Muscle layer of colon (tissue), 2 donors: ENCODE results near the gene MAP4K5.
A peak's percentile ranks its signal among the peaks of the same experiment; 100 is the strongest.
"Not testable (repeated sequence)": the region's sequence is repeated elsewhere in the genome, so short reads cannot be mapped to it uniquely, and the experiment has no call there.

Source experiments
- H3K27ac ChIP-seq: one replicate; pipeline ENCODE4 v1.7.0; 2013; ENCODE audit warnings: low read depth, mild to moderate bottlenecking, low read length, moderate library complexity
- H3K27me3 ChIP-seq, 2 donors: one replicate each; pipeline ENCODE4 v1.7.0; 2013; ENCODE audit warnings: low read length in 2 of 2, mild to moderate bottlenecking in 2 of 2; ENCODE audit not compliant: insufficient read depth in 2 of 2, control insufficient read depth in 1 of 2
- H3K36me3 ChIP-seq: one replicate; pipeline ENCODE4 v1.7.0; 2013; ENCODE audit warnings: mild to moderate bottlenecking, low read length; ENCODE audit not compliant: insufficient read depth
- H3K4me1 ChIP-seq: one replicate; pipeline ENCODE4 v1.7.0; 2013; ENCODE audit warnings: mild to moderate bottlenecking, low read length; ENCODE audit not compliant: insufficient read depth
- H3K4me3 ChIP-seq, 2 donors: one replicate each; pipeline ENCODE4 v1.7.0; 2013; ENCODE audit warnings: low read length in 2 of 2, low read depth in 1 of 2, mild to moderate bottlenecking in 1 of 2, moderate library complexity in 1 of 2
- H3K9ac ChIP-seq: one replicate; pipeline ENCODE4 v1.7.0; 2013; ENCODE audit warnings: low read length
- H3K9me3 ChIP-seq: one replicate; pipeline ENCODE4 v1.7.0; 2013; ENCODE audit warnings: mild to moderate bottlenecking, low read length
- donor health status: abdominal sarcoma.
- donor health status: Adenocarcinoma of cecum.

MAP4K5 gene

DNA sequence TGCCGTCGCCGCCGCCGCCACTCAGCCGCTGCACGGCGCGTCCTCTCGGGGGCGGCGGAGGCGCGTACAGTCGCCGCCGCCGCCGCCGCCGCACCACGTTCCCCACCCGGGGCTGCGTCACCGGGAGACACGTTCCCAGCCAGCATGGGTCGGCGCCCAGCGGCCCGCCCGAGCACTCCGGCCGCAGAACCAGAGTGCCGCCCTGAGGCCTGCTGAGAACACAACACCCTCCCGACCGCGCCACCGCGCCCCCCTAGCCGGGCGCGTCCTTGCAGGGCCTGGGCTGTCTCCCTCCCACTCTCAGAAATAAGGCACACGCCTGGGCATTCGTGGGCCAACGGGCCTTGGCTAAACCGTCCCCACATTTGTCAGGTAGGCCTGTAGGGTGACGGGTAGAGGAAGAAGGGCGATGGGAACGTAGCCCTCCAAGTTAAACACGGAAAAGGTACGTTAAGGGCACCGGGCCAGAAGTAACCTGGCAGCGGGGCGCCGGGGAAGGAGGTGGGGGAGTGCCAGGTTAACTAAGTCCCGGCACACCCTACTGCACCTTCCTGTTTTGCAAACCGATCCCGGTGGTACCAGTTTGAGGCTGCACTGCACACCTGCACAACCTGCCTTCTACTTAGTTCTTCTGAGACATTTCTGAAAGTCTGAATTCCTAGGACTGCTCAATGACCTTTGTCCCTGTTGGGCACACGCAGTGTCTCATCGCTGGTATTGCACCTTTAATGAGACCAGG lies at the start of gene MAP4K5:
MAP4K5 (minus strand) TSS at position 68 of the 739 bp plus-strand sequence. CDS start 520 bp downstream, outside the sequence.
- Histone ChIP-seq H3K9me3 (no peaks in the 10 kb centered on the region), H3K27ac (peak within 1 kb of the TSS; percentile 93), H3K4me1 (peaks cover 27% of the 10 kb centered on the region), H3K4me3 (peak within 1 kb of the TSS; percentile 79 to 87), H3K9ac (peak within 1 kb of the TSS; percentile 79), H3K36me3 (no peaks in the 10 kb centered on the region), H3K27me3 (no peaks in the 10 kb centered on the region)

DNA sequence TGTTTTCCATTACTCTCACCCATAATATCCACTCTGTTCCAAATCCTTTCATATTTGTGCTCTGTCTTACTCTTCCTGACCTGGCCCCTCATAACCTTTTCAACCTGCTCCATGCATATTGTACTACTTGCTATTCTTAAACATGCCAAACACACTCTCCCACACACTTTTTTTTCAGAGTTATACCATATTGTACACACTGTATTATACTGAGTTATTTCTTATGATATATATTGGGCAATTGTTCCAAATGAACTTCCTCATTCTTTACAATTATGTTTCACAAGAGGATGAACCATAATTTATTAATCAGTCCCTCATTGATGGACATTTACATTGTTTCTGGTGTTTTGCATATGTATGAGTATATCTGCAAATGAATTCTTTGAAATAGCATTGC lies 46.1 kb upstream of the MAP4K5 start:
- no peaks in the 10 kb centered on the region for H3K4me1 ChIP-seq
- no peak overlapping the region for H3K9ac ChIP-seq
- no peaks in the 10 kb centered on the region for H3K9me3 ChIP-seq
- H3K27me3 ChIP-seq: no peaks in the 10 kb centered on the region
- H3K27ac ChIP-seq: no peak overlapping the region
- H3K36me3 ChIP-seq: no peaks in the 10 kb centered on the region
- no peak overlapping the region for H3K4me3 ChIP-seq

DNA sequence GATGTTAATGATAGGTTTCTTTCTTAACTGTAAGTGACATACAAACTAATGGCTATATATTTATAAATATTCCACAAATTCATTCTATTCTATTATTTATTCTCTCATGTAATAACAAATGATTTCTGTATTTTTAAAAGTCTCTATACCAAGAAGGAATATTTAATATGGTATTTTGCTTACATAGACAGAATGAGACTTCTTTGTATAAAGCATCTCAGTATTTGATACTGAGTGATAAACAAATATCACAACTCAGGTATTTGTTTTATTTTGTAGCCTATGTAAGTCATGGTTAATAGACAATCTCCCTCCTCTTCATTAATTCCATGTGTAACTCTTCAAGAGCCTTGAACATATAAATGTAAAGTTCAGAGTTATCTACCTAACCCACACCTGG lies 45.6 kb upstream of the MAP4K5 start:
- no peaks in the 10 kb centered on the region for H3K4me1 ChIP-seq
- no peak overlapping the region for H3K9ac ChIP-seq
- no peaks in the 10 kb centered on the region for H3K27me3 ChIP-seq

DNA sequence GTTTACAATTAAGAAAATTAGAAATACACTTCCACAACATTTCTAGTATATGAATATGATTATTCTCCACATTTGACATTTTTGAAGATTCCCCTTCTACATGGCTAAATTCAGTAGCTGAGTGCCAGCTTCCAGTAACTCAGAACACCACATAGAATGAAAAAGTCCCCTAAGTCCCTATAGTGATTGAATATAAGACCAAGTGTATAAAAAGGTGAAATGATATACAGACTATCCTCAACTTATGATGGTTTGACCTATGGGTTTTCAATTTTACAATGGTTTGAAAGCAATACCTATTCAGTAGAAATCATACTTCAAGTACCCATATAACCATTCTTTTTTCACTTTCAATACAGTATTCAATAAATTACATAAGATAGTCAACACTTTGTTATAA lies 43.4 kb upstream of the MAP4K5 start:
- Histone ChIP-seq H3K4me1 (no peaks in the 10 kb centered on the region), H3K4me3 (no peak overlapping the region), H3K9ac (no peak overlapping the region), H3K9me3 (no peaks in the 10 kb centered on the region), H3K27ac (no peak overlapping the region), H3K36me3 (no peaks in the 10 kb centered on the region), H3K27me3 (no peaks in the 10 kb centered on the region)

More for the DNA sequence above, 45.6 kb upstream of the MAP4K5 start:
- no peak overlapping the region for H3K4me3 ChIP-seq
- H3K9me3 ChIP-seq: no peaks in the 10 kb centered on the region
- H3K36me3 ChIP-seq: no peaks in the 10 kb centered on the region
- H3K27ac ChIP-seq: no peak overlapping the region

DNA sequence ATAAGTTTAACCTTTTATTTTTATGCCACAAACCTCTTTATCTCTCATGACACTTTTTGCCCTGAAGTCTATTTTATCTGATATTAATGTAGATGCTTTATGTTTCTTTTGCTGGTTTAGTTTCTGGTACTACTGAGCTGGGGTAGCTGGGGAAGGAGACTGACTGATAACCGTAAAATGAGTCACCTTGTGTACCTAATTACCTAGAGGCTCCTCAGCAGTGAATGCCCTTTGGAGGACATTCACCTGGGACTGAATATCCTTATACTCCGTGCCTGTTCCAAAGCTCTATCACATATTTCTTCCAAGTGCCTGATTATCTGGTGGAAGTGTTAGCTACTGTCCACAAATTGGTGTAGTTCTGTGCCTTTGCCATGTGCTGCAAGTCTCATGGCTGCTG lies 41.5 kb upstream of the MAP4K5 start:
- Histone ChIP-seq H3K36me3 (no peaks in the 10 kb centered on the region), H3K4me3 (no peak overlapping the region), H3K4me1 (no peaks in the 10 kb centered on the region), H3K27me3 (no peaks in the 10 kb centered on the region), H3K9ac (no peak overlapping the region), H3K27ac (no peak overlapping the region), H3K9me3 (no peaks in the 10 kb centered on the region)

DNA sequence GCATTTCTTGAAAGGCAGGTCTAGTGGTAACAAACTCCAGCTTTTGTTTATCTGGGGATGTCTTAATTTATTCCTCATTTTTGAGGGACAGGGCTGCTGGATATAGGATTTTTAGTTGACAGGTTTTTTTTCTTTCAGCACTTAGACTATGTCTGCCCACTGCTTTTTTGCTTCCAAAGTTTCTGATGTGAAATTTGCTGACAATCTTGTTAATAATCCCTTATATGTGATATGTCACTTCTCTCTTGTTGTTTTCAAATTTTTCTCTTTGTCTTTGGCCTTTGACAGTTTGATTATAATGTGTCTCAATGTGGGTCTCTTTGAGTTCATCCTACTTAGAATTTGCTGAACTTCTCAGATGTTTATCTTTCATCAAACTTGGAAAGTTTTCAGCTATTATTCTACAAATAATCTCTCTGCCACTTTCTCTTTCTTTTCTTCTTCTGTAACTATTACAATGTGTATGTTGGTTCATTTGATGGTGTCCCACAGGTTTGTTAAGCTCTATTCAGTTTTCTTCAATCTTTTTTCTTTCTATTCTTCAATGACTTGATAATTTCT lies 37.4 kb upstream of the MAP4K5 start:
- H3K9ac ChIP-seq: no peak overlapping the region
- no peaks in the 10 kb centered on the region for H3K4me1 ChIP-seq
- no peak overlapping the region for H3K27ac ChIP-seq
- H3K9me3 ChIP-seq: no peaks in the 10 kb centered on the region
- H3K4me3 ChIP-seq: no peak overlapping the region
- H3K36me3 ChIP-seq: no peaks in the 10 kb centered on the region
- H3K27me3 ChIP-seq: no peaks in the 10 kb centered on the region

DNA sequence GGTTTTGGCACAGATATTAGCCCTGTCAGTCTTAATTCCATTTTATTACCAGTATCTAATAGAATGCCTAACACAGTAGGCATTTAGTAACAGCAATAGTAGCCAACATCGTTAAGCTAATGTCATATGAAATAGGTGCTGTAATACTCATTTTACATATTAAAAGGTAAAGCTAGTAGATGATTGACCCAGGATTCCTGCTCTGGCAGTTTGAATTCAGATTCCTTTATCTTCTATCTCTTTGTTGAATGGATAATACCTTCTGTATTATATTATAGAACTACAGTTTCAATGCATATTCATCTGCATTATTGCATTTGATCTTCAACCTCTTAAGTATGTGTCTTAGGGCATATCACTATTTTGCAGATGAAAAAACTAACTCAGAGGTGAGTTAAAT lies 30.5 kb upstream of the MAP4K5 start:
- no peaks in the 10 kb centered on the region for H3K9me3 ChIP-seq
- no peaks in the 10 kb centered on the region for H3K27me3 ChIP-seq
- no peaks in the 10 kb centered on the region for H3K36me3 ChIP-seq
- H3K4me3 ChIP-seq: no peak overlapping the region
- no peak overlapping the region for H3K9ac ChIP-seq
- no peak overlapping the region for H3K27ac ChIP-seq
- H3K4me1 ChIP-seq: peaks cover 13% of the 10 kb centered on the region

DNA sequence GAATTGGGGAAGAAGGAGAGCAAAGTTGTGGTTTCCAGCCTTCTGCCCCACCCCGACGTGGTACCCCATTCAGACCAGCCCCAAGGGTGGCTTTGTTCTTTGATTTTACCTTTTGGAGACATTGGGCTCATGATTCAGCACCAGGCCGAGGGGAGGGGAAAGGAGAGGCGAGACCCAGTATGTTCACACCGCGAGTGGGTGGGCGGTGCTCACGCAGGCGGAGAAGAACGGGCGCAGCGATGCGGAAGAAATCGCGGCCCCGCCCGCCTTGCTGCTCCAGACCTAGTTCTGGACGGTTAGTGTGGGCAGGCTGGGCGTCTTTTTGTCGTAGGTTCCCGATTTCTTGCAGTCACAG lies 28.5 kb upstream of the MAP4K5 start:
- H3K27me3 ChIP-seq: no peaks in the 10 kb centered on the region
- peak overlapping the region; percentile 90 for H3K27ac ChIP-seq
- peak overlapping the region; percentile 70 for H3K9ac ChIP-seq
- H3K4me1 ChIP-seq: peaks cover 13% of the 10 kb centered on the region
- no peaks in the 10 kb centered on the region for H3K36me3 ChIP-seq
- H3K9me3 ChIP-seq: no peaks in the 10 kb centered on the region
- H3K4me3 ChIP-seq: peak overlapping the region; percentile 89 to 90

DNA sequence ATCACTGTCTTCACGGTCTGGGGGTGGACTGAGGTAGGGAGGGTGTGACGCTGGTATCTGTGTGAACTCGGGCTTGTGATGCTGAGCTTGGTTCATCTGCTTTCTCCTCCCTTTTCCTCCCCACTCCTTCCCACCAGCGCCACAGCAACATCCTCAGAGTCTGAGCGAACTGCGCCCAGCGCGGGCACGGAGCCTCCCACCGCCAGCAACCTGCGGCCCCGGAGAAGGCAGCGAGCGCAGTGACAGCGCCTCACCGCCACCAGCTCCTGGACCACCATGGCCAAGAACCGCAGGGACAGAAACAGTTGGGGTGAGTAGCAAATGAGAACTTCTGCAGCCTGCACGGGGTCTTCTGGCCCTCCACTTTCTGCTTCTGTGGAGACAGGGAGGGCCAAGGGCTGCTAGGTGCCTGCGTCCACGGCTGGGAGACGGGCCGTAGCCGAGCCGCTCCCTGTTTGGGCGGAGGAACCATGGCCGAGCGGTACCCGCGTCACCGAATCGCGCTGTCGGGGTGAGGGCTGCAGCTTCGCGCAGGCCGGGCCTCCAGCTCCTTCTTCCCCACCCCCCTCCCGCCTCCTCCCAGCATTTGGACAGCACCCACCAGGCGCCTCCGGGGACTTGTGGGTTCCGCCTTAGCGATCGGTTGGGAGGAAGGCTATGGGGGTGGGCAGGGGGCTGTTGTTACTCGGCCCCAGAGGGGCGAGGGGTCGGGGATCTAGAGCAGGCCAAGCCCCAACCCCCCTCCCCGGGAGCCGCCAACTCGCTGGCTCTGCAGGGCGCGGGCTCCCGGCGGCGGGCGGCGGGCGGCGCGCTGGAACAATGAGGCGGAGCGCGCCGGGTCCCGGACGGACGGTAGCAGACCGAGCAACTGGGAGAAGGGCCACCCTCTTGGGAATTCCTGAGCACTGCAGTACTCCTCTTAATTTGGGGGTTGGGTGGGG lies 27.9 kb upstream of the MAP4K5 start, which contains the start of gene ATL1:
ATL1 (plus strand) TSS at position 156 of the 941 bp plus-strand sequence; CDS start at position 277, 121 bp downstream.
- H3K27ac ChIP-seq: peak within 1 kb of the TSS; percentile 90
- H3K4me1 ChIP-seq: peaks cover 13% of the 10 kb centered on the region
- peak within 1 kb of the TSS; percentile 89 to 90 for H3K4me3 ChIP-seq
- H3K27me3 ChIP-seq: no peaks in the 10 kb centered on the region
- peak within 1 kb of the TSS; percentile 70 for H3K9ac ChIP-seq
- no peaks in the 10 kb centered on the region for H3K9me3 ChIP-seq
- no peaks in the 10 kb centered on the region for H3K36me3 ChIP-seq

DNA sequence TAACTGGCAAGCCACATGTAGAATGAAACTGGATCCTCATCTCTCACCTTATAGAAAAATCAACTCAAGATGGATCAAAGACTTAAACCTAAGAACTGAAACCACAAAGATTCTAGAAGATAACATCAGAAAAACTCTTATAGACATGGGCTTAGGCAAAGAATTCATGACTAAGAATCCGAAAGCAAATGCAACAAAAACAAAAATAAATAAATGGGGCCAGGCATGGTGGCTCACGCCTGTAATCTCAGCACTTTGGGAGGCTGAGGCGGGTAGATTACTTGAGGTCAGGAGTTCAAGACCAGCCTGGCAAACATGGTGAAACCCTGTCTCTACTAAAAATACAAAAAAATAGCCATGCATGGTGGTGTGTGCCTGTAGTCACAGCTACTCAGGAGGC lies 20.4 kb upstream of the MAP4K5 start:
- not testable (repeated sequence) for H3K9ac ChIP-seq, H3K4me3 ChIP-seq, H3K4me1 ChIP-seq, H3K9me3 ChIP-seq, H3K27ac ChIP-seq, H3K27me3 ChIP-seq, H3K36me3 ChIP-seq

DNA sequence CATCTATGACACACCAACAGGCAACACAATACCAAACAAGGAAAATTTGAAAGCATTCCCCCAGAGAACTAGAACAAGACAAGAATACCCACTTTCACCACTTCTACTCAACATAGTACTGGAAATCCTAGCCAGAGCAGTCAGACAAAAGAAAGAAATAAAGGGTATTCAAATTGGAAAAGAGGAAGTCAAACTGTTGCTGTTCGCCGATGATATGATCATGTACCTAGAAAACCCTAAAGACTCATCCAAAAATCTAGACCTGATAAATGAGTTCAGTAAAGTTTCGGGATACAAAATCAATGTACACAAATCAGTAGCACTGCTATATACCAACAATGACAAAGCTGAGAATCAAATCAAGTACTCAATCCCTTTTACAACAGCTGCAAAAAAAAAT lies 19.5 kb upstream of the MAP4K5 start:
- Histone ChIP-seq H3K4me3 (no peak overlapping the region), H3K9ac (no peak overlapping the region), H3K27me3 (no peaks in the 10 kb centered on the region), H3K36me3 (no peaks in the 10 kb centered on the region), H3K4me1 (no peaks in the 10 kb centered on the region), H3K27ac (no peak overlapping the region), H3K9me3 (no peaks in the 10 kb centered on the region)
